ENCODE results near the gene EMILIN1.

- TF ChIP-seq POLR2A (IDR thresholded peaks at IDR 0.05; ENCODE audit: control extremely low read depth in 1 of 2, low read depth in 2 of 2, low read length in 2 of 2) (no peak; a peak in 1 of 3 replicates), CTCF (IDR thresholded peaks at IDR 0.05; ENCODE audit: control extremely low read depth in 1 of 3, insufficient read depth in 1 of 3, low read depth in 1 of 3, low read length in 3 of 3) (no peak), ZNF274 (IDR thresholded peaks at IDR 0.05; ENCODE audit: borderline replicate concordance, extremely low read depth, low read length) (no peak), E2F6 (IDR thresholded peaks at IDR 0.05) (no peak), RXRA (IDR thresholded peaks at IDR 0.05; ENCODE audit: insufficient read depth, low read depth, low read length) (no peak), GTF2F1 (IDR thresholded peaks at IDR 0.05; ENCODE audit: borderline replicate concordance, low read depth, low read length) (no peak), CEBPB (IDR thresholded peaks at IDR 0.05; ENCODE audit: low read depth, low read length) (no peak), CHD2 (IDR thresholded peaks at IDR 0.05; ENCODE audit: low read length) (no peak), MAFK (IDR thresholded peaks at IDR 0.05; ENCODE audit: low read depth, low read length) (no peak), TBP (IDR thresholded peaks at IDR 0.05; ENCODE audit: low read depth, low read length) (no peak)
Observed at GRCh38 chr2:27060323-27060722, 18.1 kb upstream of the EMILIN1 start.

Data from H1 (cell line).